HG02885 (cell line): Measurements from ENCODE around the gene SLC35B3.
"Not testable (repeated sequence)": the region's sequence is repeated elsewhere in the genome, so short reads cannot be mapped to it uniquely, and the experiment has no call there.

Source experiments
- ATAC-seq: cut with Tn5 transposase; IDR thresholded peaks from one replicate; pipeline ENCODE4 v1.9.1; 2021; ENCODE audit warnings: mild to moderate bottlenecking; ENCODE audit not compliant: unreplicated experiment, poor library complexity

Gene SLC35B3

GRCh38 chr6:8415913-8416312 lies 19.4 kb downstream of the SLC35B3 start:
- no peak for ATAC-seq

- no peak for ATAC-seq
Observed at GRCh38 chr6:8415280-8415679, 20.1 kb downstream of the SLC35B3 start.

- no peak for ATAC-seq
Observed at GRCh38 chr6:8414844-8415243, 20.5 kb downstream of the SLC35B3 start.

GRCh38 chr6:8405946-8406345 lies 29.4 kb downstream of the SLC35B3 start:
- ATAC-seq = not testable (repeated sequence)

GRCh38 chr6:8402546-8402945 lies 32.8 kb downstream of the SLC35B3 start:
- ATAC-seq = no peak

GRCh38 chr6:8400663-8401062 lies 34.7 kb downstream of the SLC35B3 start:
- ATAC-seq = no peak

GRCh38 chr6:8392569-8392968 lies 42.8 kb downstream of the SLC35B3 start:
- ATAC-seq = no peak

- no peak for ATAC-seq
Observed at GRCh38 chr6:8391934-8392333, 43.4 kb downstream of the SLC35B3 start.

GRCh38 chr6:8389036-8389818 lies 46.1 kb downstream of the SLC35B3 start:
- ATAC-seq = no peak

GRCh38 chr6:8387942-8388437 lies 47.4 kb downstream of the SLC35B3 start:
- no peak for ATAC-seq

GRCh38 chr6:8383584-8383983 lies 51.8 kb downstream of the SLC35B3 start:
- ATAC-seq = no peak

GRCh38 chr6:8382434-8382833 lies 52.9 kb downstream of the SLC35B3 start:
- no peak for ATAC-seq

- no peak for ATAC-seq
Observed at GRCh38 chr6:8375916-8376315, 59.4 kb downstream of the SLC35B3 start.
